GM19455 (cell line): ENCODE data around the gene CYB5R2.
A peak's percentile ranks its signal among the peaks of the same experiment; 100 is the strongest.

Experiments used
- ATAC-seq: cut with Tn5 transposase; IDR thresholded peaks from one replicate; pipeline ENCODE4 v1.9.1; 2021; ENCODE audit not compliant: unreplicated experiment

The CYB5R2 gene

GRCh38 chr11:7672960-7673723, at the start of gene CYB5R2:
TSS of gene CYB5R2 (minus strand) at chr11:7673500. CDS start at chr11:7672825, 675 bp downstream.
- ATAC-seq = peak; percentile 65

GRCh38 chr11:7714786-7715185, 41.5 kb upstream of the CYB5R2 start:
- ATAC-seq = no peak

GRCh38 chr11:7706377-7706776, 33.1 kb upstream of the CYB5R2 start, which contains the start of gene OVCH2:
TSS of gene OVCH2 (minus strand) at chr11:7706477. CDS start at chr11:7706394, 83 bp downstream.
- no peak for ATAC-seq

- no peak for ATAC-seq
Measured at GRCh38 chr11:7703740-7704139, 30.4 kb upstream of the CYB5R2 start.

- no peak for ATAC-seq
Measured at GRCh38 chr11:7696424-7696823, 23.1 kb upstream of the CYB5R2 start.

GRCh38 chr11:7694235-7694634, 20.9 kb upstream of the CYB5R2 start:
- ATAC-seq = no peak

GRCh38 chr11:7692426-7692825, 19.1 kb upstream of the CYB5R2 start:
- ATAC-seq = no peak

- ATAC-seq = no peak
Measured at GRCh38 chr11:7691759-7692350, 18.6 kb upstream of the CYB5R2 start.

GRCh38 chr11:7690648-7691047, 17.3 kb upstream of the CYB5R2 start:
- ATAC-seq = no peak

- no peak for ATAC-seq
Measured at GRCh38 chr11:7689239-7689638, 15.9 kb upstream of the CYB5R2 start.

- ATAC-seq = no peak
Measured at GRCh38 chr11:7688238-7688826, 15.0 kb upstream of the CYB5R2 start.

GRCh38 chr11:7687386-7687785, 14.1 kb upstream of the CYB5R2 start:
- no peak for ATAC-seq

- ATAC-seq = no peak
Measured at GRCh38 chr11:7686761-7687160, 13.5 kb upstream of the CYB5R2 start.

GRCh38 chr11:7683571-7683970, 10.3 kb upstream of the CYB5R2 start:
- no peak for ATAC-seq

GRCh38 chr11:7677796-7678201, 4.5 kb upstream of the CYB5R2 start:
- ATAC-seq = no peak

- ATAC-seq = no peak
Measured at GRCh38 chr11:7677071-7677470, 3.8 kb upstream of the CYB5R2 start.

- ATAC-seq = no peak
Measured at GRCh38 chr11:7675631-7676030, 2.3 kb upstream of the CYB5R2 start.

- ATAC-seq = peak; percentile 44
Measured at GRCh38 chr11:7673724-7674434, 579 bp upstream of the CYB5R2 start.

- ATAC-seq = no peak
Measured at GRCh38 chr11:7672276-7672959, 882 bp downstream of the CYB5R2 start.

- no peak for ATAC-seq
Measured at GRCh38 chr11:7671347-7672215, 1.7 kb downstream of the CYB5R2 start.
